CD4-positive, alpha-beta T cell treated with Interleukin-6 for 4 hours (primary cell): ENCODE data around the gene JMJD1C.

Source experiments
- DNase-seq: peaks from one replicate; pipeline ENCODE4 v3.0.0-alpha.2; 2020; ENCODE audit warnings: mixed read lengths

Gene JMJD1C

DNA sequence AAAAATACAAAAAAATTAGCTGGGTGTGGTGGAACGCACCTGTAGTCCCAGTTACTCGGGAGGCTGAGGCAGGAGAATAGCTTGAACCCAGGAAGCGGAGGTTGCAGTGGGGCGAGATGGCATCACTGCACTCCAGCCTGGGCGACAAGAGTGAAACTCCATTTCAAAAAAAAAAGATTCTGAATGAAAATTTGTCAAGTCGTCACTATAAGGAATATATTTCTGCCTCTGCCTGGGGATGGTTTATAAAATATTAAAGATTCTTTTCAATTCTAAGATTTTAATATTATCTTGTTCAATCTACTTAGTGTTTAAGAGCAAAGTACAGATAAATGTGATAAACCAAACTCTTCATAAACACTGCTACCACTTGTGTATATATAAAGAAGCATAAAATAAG, 185.4 kb downstream of the JMJD1C start:
- DNase-seq: no peak

DNA sequence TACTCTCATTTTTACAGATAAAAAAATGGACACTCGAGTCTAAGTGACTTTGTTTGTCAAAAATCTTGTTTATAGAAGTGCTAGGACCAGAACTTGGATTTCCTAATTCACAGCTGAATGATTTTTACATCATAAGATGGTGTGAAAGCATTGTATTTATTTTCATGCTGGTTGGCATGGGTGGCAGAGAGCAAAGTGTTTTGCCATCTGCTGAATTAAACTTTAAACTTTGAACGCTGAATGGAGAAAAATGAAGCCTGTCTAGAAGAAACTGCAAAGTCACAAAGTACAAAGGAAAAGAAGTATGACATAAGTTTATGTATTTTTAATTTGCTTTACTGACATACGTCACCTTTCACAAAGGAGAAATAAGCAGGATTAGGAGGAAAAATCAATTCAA, 190.7 kb downstream of the JMJD1C start:
- DNase-seq: no peak

DNA sequence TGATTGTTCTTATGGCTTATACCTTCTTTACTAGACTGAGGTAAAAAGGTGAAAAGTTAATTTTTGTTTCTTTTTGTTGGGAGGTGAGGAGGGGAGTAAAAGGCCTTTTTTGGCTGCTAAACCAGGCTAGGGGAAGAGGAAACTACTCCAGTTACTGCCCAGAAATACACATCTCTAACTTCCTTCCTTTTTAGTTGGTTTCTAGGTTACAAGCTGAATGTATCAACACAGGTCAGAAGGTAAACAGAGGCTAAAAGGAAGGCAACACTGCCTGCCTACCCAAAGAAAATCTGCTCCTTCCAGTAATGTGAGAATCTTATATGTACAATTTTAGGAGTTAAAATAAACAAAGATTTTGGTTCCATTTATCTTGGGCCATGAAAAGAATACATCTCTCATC, 192.2 kb downstream of the JMJD1C start:
- DNase-seq: no peak

DNA sequence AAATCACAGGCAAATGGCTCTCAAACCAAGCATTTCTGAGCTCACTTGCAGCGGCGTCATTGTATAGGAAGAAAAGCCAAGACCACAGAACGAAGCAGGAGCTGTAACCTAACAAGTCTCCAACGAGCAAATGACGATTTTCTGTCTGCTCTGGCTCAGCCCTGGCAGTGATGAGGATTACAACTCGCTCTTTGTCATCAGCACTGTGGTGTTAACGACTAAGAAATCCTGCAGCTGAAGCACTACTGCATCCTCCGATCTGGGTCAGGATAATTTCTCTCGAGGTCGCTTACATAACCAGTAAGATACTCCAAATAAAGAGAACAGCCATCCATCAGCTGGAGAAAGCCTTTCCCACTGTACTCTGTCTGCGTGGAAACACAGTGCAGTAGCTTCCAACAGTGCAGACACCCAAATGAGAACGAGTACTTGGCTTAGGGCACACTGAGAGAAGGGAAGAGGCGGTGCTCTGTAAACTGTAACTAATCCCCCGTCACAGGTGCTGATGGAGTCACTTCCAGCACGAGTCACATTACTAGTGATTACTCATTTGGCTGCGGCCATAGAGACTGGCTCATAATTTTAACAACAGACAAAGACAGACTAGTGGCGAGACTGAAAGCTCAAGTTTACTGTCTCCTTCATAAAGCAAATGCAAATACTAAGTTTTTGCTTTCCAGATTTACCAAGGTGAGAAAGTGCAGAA, 196.8 kb downstream of the JMJD1C start:
- peak; percentile 82 for DNase-seq

DNA sequence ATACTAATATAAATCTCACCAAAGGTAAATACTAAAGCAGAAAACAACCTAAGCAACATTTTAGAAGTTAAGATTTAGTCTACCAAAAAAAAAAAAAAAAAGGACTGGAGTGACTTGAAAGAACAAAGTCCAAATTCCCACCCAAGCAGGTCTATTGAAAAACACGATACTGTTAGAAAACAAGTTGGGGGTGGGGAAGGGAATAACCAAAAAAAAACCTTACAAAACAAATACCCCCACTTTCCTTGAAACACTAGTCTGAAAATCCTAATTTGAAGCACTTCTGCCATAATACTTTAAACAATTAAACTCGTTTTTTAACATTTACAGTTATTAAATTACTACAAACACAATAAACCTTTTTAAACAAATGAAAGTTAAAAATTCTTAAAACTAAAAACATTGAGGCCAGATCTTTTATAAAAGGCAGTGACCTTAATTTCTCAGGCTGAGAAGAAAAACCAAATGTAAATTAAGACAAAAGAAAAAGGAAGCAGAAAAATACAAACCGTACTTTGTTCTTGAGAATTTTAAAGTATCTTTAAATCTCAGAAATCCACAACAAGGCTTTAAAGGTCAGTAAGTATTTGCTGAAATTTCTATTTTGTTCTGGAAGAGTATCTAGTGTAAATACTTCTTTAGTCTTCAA, 197.5 kb downstream of the JMJD1C start:
- DNase-seq: no peak

DNA sequence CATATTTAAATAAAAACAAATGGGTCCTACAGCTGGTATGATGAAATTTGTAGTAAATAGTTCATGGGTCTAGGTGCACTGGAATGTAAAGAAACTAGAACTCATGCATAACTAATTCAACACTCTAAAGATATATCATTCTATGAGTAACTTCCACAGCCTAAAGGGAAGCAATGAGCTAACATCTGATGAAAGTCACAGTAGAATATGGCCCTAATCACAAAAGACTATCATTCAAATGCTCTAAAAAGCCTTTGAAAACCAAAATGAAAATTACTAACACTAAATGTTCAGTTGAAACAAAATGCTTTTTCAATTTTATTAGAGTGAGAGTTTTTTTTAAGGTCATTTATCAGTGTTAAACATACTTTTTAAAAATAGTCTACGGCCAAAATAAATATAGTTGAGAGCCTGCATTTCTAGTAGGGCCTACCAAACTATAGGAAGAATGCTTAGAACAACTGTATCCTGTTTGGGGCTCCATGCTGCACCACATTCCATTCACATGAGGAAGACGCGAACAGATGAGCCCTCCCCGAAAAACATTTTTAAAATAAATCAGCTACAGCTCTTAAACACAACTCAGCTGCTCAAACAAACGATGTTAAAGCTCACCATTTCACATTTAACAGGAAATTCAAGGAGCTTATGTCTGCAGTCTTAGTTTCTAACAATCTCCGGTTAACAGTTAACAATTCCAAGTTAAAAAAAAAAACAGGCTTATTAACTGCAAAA, 198.2 kb downstream of the JMJD1C start:
- no peak for DNase-seq

DNA sequence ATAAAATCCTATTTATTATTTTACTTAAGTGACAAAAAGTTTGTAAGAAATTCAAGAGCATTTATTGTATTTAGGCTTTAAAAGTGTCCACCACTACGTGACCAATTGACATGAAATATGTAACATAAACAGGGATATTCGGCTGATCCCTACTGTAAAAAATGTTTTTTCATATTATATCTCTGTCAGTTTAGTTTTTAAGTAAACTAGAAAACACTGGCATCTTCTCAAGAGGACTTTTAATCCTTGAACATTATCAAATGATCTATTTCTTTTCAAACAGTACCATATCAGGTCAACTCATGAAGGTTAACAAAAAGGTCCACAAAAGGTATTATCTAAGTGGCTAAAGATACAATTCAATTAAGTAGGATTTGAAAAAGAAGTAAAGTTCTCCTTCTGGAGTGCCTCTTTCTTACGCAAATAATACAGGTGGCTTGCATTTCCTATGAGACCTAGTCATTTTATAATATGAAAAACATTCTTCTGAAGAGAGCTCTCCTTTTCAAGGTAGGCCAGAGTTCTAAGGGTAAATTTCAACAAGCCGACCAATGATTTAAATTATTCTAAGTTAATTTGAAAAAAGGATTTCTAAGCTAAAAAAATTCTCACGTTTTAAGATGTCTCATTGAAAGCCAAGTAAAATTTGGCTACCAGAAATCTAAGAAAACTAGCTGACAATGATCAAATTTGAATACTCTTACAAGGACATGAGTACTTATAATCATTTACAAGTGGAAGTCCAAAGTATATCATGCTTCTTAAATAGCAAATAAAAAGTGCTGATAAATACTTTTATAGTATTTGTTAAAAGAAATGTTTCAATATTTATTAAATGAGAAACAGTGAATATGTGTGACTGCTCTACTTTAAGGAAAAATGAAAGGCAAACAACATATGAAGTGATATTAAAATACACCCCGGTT, 199.1 kb downstream of the JMJD1C start:
- no peak for DNase-seq

DNA sequence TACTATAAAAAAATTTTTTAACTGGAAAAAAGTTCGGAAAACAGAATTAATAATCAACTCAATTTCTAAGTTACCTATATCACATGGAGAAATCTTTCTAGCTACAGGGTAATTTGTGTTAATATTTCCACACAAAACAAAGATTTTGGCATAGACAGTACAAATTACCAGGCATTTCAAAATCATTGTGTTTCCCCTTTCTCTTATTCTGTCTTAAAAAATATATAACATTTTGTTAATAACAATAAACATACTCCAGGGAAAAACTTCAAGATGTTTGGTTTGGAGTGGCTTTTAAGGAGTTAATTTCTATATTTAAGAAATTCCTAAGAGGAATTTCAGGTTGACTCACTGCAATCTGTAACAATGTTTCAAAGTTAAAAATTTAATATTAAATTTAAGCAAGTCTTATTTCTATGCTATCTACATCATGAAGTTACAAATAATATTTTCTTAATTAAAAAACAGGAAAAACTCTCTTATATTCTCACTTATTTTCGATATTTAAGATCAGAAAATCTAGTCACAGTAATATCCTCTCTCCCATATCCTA, 200.0 kb downstream of the JMJD1C start:
- no peak for DNase-seq

DNA sequence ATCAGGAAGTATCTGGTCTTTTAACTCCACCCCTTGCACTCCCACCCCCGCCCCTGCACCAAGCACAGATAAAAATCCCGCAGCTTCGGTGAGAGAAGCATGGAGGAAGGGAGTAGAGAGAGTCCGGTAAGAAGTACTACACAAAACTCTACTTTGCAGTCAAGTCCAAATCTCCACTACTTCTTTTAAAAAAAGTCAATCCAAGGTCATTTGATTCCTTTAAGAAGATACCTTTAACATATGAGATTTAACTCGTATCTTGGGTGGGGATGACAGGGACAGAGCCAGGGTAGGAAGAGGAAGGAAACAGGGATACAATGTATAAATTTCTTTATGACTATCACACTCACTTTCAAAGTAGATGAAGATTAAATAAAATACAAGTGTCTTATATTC, 200.6 kb downstream of the JMJD1C start:
- peak; percentile 59 for DNase-seq

DNA sequence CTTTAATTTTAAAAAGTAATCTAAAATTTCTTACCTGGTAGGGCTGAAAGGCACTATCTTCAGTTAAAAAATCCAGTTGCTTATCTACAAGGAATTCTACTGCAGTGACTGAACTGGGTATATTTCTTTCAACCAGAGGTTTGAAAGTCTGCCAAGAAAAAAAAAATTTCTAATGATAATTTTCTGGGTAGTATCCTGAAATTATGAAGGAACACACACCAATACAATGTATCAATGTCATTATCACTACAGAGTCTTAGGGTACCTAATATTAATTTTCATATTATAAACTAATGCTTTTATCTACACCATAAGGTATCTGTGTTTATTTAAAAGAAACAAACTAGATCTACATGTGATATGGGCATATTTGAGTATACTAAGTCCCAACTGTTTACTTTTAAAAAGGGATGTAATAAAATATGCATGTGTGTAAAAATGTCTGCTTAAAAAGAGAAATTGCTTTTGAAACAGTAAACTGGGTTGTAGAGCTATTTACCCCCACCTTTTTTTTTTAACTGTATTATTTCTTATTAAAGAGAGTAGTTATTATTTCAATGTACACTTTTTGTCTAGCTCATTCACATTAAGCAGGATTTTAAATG, 201.1 kb downstream of the JMJD1C start:
- DNase-seq: no peak

DNA sequence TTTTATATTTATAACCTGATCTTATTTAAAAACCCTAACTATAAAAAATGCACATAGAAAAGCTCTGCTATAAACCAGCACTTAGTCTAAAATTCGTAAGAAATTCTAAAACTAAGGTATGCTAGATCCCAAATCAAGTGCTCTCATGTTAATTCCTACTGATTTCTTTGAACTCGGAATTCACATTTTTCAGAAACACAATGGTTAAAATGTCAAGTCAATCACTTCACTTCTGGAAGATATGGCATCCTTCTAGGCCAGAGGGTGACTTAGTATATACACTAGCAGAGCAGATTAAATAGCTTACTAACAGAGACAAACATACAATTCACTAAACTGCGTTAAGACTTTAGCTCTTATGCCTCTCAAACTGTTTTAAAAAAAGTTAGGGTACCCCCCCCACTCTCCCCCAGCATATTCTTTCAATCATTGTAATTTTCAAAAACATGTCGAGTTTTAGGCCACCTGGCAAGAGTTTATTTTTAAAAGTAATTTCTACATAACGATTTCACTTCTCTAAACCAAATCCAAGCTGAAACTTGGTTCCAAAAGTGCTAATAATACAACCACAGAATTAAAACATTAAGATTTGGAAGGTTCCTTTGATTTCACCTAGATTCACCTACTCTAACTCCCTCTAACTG, 203.2 kb downstream of the JMJD1C start:
- DNase-seq: no peak

DNA sequence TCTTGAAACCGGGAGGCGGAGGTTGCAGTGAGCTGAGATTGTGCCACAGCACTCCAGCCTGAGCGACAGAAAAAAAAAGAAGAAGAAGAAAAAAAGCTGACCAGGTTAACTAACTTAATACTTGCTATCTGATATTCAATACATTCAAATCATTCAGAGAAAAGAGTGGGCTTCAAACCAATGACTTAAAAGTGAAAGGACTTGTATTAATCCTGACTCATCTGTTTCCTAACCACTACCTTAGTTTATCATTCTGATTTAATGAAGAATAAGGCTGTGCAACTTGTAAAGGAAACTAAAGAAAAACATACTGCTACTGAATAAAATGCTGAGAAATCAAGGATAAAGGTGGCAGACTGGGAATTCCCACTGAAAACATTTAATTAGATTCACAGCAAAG, 204.3 kb downstream of the JMJD1C start:
- no peak for DNase-seq

DNA sequence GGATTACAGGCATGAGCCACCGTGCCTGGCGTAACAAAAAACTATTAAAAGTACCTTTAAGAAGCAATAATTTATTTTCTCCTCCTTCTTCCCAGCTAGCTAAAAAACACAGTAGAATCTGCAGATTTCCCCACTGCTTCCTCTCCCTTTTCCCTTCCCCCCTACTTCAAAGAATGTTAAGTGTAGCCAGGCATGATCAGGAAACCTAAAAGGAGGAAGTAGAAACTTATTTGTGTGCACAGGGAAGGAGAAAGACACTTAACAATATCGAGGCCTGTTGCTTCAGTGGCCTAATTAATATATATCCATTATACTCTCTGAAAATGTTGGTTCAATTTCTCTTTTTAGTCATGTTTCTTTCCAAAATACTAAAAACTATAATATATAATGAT, 204.9 kb downstream of the JMJD1C start:
- DNase-seq: no peak

DNA sequence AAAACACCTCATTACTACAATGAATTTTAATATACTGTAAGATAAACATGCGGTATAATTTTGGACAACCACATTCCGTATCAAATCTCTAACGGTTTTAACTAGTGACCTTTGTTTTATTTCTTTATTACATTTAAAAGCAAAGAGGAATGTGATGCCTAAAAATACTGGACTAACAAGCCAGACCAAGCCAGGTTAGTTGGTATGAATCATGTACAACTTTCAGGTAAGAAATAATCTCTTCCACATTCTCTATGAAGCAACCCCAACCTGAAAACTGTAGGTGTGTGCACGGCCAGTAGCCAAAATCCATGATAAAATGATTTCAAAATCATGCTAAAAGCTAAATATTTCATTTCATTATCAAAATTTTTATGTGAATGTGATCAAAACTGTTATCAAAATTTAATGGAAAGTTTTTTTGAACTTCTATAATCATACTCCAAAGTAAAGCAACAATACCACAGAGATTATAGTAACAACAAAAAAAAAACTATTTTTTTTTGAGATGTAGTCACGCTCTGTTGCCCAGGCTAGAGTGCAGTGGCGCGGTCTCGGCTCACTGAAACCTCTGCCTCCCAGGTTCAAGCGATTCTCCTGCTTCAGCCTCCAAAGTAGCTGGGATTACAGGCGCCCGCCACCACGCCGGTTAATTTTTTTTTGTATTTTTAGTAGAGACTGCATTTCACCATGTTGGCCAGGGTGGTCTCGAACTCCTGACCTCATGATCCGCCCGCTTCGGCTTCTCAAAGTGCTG, 205.5 kb downstream of the JMJD1C start:
- no peak for DNase-seq

DNA sequence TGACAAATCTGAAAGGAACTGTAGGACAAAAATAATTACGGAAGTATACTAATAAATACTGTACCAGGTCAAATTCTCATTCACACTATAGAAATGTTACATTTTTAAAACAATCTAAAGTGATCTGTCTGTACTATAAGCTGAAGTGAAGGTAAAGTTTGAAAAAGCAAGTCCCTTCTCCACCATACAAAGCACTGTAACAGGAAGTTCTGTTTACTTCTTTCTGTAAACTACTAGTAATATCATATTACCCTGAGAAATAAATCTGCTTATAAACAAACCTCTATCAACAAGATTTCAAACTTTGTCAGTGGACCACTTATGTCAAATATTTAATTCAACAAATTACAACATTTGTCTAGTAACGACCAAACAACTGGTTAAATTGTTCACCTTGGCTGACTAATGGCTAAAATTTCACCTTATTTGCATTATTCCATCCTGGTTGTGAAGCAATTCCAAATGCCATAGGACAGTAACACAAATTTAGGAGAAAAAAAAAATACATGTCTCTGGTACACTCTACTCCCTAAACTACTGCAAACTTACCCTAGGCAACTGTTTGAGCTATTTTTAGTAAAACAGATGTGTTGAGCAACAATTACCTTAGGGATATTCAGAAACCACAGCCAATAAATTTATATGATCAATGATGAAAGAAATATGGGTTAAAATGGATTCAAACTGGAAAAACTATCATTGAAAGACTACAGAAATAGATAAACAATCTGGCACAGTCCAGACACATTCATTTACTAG, 206.7 kb downstream of the JMJD1C start:
- no peak for DNase-seq

DNA sequence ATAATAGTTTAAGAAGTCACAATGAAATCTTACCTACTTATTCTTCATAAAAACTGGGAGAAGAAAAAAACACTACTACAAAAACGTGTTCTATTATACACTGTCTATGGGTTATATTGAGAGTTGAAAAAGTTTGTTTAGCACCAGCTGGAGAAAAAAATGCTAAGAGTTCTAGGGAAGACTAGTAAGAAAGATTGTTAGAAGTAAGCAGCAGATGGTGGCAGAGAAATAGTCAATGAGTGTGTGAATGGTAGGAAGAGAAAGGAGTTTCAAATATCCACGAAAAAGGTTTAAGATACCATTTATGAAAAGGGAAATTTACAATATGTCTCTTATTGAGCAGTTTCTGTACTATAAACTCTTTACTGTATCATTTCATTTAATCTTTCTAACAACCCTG, 208.0 kb downstream of the JMJD1C start:
- no peak for DNase-seq

DNA sequence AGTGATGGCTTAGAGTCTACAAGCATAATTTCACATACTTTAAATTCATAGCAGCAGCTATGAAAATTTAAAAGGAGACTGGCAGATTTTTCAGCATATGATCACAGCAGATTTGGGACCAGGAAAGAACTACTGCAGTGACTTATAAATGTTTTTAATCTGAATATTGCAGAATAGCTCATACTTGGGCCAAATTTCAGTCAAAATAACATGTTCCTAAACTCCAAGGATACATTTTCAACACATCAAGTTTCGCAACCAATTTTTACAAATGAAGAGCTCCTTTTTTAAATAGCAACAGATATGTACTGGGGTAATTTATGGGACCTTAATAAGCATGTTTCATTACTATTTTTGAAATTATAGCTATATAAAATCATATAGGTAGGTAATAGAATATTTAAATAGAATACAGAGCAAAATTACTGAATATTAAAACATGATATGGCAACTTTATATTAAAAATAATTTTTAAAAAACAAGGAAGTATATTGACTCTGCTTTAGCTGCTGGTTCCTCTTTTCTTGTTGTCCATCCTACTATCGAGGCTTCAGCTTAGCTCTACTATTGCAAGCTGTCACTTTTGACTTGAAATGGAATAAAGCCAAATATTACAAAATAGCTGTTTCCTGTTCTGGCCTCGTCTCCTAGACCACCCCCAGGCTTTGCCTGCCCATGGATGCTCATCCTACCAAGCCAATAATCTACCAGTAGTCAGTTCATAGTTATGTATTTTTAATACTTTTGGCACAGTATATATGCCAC, 209.6 kb downstream of the JMJD1C start:
- DNase-seq: no peak

DNA sequence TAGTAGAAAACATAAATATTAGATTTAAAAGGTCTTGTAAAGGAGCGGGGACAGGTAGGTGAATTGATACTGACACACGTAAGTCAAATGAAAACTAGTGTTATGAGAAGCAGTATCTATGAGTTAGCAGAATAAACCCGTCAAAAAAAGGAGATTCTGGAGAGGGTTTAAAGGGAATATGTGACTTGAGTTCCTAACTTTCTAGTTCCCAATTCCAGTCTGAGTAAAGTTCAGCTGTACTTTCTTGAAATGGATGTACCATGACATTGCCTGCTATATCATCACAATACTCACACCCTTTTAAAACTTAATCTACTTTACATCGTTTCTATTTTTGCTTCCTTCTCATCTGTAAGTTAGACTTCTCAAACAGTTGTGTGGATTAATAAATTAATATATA, 210.5 kb downstream of the JMJD1C start:
- no peak for DNase-seq

DNA sequence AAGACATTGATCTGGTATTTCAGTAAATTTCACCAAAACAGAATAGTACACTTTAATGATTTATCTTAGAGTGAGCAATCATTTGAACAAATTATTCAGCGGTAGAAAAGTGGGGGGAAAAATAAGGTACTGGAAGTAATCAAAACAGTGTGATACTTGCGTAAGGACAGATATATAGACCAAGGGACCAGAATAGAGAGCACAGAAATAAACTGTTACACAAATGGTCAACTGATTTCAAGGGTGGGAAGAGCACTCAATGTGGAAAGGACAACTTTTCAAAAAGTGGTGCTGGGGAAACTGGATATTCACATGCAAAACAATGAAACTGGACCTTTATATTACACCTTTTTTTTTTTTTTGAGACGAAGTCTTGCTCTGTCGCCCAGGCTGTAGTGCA, 212.7 kb downstream of the JMJD1C start:
- no peak for DNase-seq
